H1 (cell line): ENCODE data around the gene AP4M1. TPM values are rescaled to one million over a fixed set of nuclear protein-coding genes. Genes with fewer than 3 reads are reported as not detected.

Experiments used
- POLR2A ChIP-seq, 2 experiments: IDR thresholded peaks; 1 replicate in 1 of 2; 2 replicates in 1 of 2; pipeline ENCODE4 v1.6.1; 2011; ENCODE audit warnings: low read depth in 2 of 2, low read length in 2 of 2, mild to moderate bottlenecking in 2 of 2; ENCODE audit errors: control extremely low read depth in 1 of 2
- POU5F1 ChIP-seq: IDR thresholded peaks from 2 replicates; pipeline ENCODE4 v1.6.1; 2011; ENCODE audit warnings: low read depth, mild to moderate bottlenecking, low read length, moderate library complexity
- SAP30 ChIP-seq: fragments of 300-600 bp; sonication (generic); IDR thresholded peaks from 2 replicates; pipeline ENCODE4 v1.7.1; 2012; ENCODE audit warnings: low read length, moderate library complexity, mild to moderate bottlenecking, inconsistent platforms; ENCODE audit not compliant: insufficient read depth, insufficient replicate concordance
- TCF12 ChIP-seq: IDR thresholded peaks from 2 replicates; pipeline ENCODE4 v1.6.1; 2011; ENCODE audit warnings: low read depth, mild to moderate bottlenecking, low read length
- polyA plus RNA-seq, 7 experiments: library from polyadenylated mRNA; depleted of rRNA in 3 of 7; stranded (reverse) in 5 of 7; unstranded in 2 of 7; fragments of >200 nt in 5 of 7; fragments of 200-250 nt in 2 of 7; gene quantifications; 1 replicate in 5 of 7; 2 replicates in 1 of 7; 4 replicates in 1 of 7; pipeline versions ENCODE4 v1.2.1 to v1.2.3, GENCODE V29; 2011 to 2013; ENCODE audit warnings: missing spikeins in 2 of 7, mixed read lengths in 2 of 7
- total RNA-seq: library from RNA; stranded (reverse); fragmentation: NEBNext Ultra II Directional; extraction: Animal tissue kit (Norgen Biotek cat#: 25700); gene quantifications from 2 replicates; pipeline ENCODE4 v1.2.1, GENCODE V29; 2021
- TF ChIP-seq, protein P1 (sequence below), 3 experiments: IDR thresholded peaks; 1 replicate in 2 of 3; 2 replicates in 1 of 3; pipeline versions ENCODE4 v1.5.1 to v1.6.1; 2011; ENCODE audit warnings: low read length in 3 of 3, mild to moderate bottlenecking in 3 of 3, inconsistent platforms in 2 of 3, low read depth in 1 of 3, moderate library complexity in 1 of 3; ENCODE audit not compliant: insufficient read depth in 1 of 3; ENCODE audit errors: control extremely low read depth in 1 of 3
- TF ChIP-seq, protein P2 (sequence below): fragments of 300-600 bp; sonication (generic); IDR thresholded peaks from 2 replicates; pipeline ENCODE4 v1.7.1; 2012; ENCODE audit warnings: low read length, moderate library complexity, mild to moderate bottlenecking, inconsistent platforms; ENCODE audit not compliant: insufficient replicate concordance

The AP4M1 gene
- total and polyA plus RNA-seq, 2 of the 8 experiments (the other 6 are each of a cell fraction or from before 2014, with no cell fraction given), result 15.2 to 16.6 TPM

DNA sequence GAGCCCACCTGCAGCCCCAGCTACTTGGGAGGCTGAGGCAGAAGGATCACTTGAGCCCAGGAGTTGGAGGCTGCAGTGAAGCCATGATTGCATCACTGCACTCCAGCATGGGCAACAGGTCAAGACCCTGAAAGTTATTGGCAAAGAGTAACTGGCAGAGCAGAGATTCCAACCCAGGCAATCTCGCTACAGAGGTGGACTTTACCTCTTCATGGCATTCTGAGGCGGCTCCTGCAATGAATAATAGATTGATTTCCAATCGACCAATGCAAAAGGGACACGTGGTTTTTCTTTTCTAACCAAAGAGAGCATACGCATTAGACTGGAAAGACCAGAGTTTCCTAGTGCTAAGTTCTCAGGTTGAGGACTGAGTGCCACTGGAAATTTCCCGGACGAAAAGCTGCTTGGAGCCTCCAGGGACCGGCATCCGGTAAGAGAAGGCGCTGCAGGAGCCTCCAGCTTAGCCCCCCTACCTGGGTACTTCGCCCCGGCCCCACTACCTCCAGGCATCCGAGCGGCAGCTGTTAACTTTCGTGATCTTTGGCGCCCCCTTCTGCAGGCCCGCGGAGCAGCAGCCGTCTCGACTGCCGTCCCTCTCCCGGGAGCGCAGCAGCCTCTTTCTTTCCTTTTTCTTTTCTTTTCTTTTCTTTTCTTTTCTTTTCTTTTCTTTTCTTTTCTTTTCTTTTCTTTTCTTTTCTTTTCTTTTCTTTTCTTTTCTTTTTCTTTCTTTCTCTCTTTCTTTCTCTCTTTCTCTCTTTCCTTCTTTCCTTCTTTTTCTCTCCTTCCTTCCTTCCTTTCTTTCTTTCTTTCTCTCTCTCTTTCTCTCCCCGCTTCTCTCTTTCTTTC, 29.4 kb downstream of the AP4M1 start (continued):
- TF ChIP-seq POU5F1, result no peak
- TF ChIP-seq POLR2A (IDR thresholded peaks at IDR 0.05; ENCODE audit: control extremely low read depth in 1 of 2, low read depth in 2 of 2, low read length in 2 of 2), result 0 out of 3 replicates have a peak, but pooled peaks of 1 of the 2 experiments have one; percentile 20
- TF ChIP-seq, protein P1, sequence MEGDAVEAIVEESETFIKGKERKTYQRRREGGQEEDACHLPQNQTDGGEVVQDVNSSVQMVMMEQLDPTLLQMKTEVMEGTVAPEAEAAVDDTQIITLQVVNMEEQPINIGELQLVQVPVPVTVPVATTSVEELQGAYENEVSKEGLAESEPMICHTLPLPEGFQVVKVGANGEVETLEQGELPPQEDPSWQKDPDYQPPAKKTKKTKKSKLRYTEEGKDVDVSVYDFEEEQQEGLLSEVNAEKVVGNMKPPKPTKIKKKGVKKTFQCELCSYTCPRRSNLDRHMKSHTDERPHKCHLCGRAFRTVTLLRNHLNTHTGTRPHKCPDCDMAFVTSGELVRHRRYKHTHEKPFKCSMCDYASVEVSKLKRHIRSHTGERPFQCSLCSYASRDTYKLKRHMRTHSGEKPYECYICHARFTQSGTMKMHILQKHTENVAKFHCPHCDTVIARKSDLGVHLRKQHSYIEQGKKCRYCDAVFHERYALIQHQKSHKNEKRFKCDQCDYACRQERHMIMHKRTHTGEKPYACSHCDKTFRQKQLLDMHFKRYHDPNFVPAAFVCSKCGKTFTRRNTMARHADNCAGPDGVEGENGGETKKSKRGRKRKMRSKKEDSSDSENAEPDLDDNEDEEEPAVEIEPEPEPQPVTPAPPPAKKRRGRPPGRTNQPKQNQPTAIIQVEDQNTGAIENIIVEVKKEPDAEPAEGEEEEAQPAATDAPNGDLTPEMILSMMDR (IDR thresholded peaks at IDR 0.05; ENCODE audit: control extremely low read depth in 1 of 3, insufficient read depth in 1 of 3, low read depth in 1 of 3, low read length in 3 of 3), result peak; percentile 80 to 82 (median 81)
- TF ChIP-seq TCF12, result peak; percentile 81; the same call in 1 of the 2 replicates
- no peak for TF ChIP-seq SAP30
- TF ChIP-seq, protein P2, sequence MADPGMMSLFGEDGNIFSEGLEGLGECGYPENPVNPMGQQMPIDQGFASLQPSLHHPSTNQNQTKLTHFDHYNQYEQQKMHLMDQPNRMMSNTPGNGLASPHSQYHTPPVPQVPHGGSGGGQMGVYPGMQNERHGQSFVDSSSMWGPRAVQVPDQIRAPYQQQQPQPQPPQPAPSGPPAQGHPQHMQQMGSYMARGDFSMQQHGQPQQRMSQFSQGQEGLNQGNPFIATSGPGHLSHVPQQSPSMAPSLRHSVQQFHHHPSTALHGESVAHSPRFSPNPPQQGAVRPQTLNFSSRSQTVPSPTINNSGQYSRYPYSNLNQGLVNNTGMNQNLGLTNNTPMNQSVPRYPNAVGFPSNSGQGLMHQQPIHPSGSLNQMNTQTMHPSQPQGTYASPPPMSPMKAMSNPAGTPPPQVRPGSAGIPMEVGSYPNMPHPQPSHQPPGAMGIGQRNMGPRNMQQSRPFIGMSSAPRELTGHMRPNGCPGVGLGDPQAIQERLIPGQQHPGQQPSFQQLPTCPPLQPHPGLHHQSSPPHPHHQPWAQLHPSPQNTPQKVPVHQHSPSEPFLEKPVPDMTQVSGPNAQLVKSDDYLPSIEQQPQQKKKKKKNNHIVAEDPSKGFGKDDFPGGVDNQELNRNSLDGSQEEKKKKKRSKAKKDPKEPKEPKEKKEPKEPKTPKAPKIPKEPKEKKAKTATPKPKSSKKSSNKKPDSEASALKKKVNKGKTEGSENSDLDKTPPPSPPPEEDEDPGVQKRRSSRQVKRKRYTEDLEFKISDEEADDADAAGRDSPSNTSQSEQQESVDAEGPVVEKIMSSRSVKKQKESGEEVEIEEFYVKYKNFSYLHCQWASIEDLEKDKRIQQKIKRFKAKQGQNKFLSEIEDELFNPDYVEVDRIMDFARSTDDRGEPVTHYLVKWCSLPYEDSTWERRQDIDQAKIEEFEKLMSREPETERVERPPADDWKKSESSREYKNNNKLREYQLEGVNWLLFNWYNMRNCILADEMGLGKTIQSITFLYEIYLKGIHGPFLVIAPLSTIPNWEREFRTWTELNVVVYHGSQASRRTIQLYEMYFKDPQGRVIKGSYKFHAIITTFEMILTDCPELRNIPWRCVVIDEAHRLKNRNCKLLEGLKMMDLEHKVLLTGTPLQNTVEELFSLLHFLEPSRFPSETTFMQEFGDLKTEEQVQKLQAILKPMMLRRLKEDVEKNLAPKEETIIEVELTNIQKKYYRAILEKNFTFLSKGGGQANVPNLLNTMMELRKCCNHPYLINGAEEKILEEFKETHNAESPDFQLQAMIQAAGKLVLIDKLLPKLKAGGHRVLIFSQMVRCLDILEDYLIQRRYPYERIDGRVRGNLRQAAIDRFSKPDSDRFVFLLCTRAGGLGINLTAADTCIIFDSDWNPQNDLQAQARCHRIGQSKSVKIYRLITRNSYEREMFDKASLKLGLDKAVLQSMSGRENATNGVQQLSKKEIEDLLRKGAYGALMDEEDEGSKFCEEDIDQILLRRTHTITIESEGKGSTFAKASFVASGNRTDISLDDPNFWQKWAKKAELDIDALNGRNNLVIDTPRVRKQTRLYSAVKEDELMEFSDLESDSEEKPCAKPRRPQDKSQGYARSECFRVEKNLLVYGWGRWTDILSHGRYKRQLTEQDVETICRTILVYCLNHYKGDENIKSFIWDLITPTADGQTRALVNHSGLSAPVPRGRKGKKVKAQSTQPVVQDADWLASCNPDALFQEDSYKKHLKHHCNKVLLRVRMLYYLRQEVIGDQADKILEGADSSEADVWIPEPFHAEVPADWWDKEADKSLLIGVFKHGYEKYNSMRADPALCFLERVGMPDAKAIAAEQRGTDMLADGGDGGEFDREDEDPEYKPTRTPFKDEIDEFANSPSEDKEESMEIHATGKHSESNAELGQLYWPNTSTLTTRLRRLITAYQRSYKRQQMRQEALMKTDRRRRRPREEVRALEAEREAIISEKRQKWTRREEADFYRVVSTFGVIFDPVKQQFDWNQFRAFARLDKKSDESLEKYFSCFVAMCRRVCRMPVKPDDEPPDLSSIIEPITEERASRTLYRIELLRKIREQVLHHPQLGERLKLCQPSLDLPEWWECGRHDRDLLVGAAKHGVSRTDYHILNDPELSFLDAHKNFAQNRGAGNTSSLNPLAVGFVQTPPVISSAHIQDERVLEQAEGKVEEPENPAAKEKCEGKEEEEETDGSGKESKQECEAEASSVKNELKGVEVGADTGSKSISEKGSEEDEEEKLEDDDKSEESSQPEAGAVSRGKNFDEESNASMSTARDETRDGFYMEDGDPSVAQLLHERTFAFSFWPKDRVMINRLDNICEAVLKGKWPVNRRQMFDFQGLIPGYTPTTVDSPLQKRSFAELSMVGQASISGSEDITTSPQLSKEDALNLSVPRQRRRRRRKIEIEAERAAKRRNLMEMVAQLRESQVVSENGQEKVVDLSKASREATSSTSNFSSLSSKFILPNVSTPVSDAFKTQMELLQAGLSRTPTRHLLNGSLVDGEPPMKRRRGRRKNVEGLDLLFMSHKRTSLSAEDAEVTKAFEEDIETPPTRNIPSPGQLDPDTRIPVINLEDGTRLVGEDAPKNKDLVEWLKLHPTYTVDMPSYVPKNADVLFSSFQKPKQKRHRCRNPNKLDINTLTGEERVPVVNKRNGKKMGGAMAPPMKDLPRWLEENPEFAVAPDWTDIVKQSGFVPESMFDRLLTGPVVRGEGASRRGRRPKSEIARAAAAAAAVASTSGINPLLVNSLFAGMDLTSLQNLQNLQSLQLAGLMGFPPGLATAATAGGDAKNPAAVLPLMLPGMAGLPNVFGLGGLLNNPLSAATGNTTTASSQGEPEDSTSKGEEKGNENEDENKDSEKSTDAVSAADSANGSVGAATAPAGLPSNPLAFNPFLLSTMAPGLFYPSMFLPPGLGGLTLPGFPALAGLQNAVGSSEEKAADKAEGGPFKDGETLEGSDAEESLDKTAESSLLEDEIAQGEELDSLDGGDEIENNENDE, result no peak
